Activated T-cell treated with anti-CD3 and anti-CD28 coated beads for 24 hours (primary cell): ENCODE measurements around the gene CD3D.
A peak's percentile ranks its signal among the peaks of the same experiment; 100 is the strongest.

Source experiments
- DNase-seq: peaks from one replicate; pipeline ENCODE4 v3.0.0-alpha.2; 2020; ENCODE audit warnings: low read depth

The CD3D gene

DNA sequence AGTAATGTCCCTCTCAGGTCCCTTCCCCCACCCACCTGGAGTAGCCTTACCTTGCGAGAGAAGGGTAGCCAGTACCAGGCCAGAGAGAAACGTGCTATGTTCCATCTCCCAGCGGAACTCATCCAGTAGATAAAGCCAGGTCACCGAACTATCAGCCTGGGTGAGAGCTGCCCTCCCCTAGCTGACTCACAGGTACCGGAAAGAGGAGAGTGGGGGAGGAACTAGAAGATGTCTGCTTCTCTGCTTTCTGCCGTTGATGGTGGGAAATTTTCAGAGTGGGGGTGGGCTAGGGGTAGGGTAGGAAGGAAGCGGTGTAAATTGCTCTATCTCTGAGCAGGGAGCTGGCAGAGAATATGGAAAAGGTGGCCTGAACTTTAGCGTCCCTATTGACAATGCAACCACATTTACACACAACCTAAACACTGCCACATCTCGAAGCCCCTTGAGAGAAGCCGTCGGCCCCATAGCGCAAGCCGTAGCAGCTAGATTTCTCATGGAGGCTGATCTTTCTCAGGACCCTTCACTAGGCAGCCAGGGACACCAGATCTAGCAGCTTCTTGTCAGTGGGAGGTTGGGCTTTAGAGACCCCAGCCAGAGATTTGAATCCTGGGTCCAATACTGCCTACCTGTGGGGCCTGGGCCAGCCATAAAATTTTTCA lies at the start of gene CD3D:
Gene CD3D (minus strand): TSS at position 203 of the 659 bp plus-strand sequence. CDS start 98 bp downstream, at position 105.
- DNase-seq: peak; percentile 65

DNA sequence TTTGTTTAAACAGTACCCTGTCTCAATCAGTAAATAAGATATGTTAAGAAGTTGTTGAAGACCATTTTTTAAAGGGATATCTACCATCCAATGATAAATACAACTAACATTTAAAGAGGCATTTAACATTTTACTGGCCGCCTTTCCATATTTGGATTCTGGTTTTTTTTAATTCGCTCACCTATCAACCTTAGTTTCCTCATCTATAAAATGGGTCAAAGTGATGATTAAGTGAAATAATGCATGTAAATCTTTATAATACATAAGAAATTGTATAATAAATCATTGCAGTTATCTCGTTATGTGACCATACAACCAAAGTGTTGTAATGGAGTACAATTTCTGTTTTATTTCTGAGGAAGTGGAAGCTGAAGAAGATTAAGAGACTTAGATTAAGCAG lies 41.2 kb upstream of the CD3D start:
- no peak for DNase-seq

- DNase-seq: no peak
Observed at GRCh38 chr11:118382954-118383353, 40.4 kb upstream of the CD3D start.

GRCh38 chr11:118380571-118380970 lies 38.1 kb upstream of the CD3D start:
- no peak for DNase-seq

GRCh38 chr11:118379497-118379896 lies 37.0 kb upstream of the CD3D start:
- DNase-seq: no peak

DNA sequence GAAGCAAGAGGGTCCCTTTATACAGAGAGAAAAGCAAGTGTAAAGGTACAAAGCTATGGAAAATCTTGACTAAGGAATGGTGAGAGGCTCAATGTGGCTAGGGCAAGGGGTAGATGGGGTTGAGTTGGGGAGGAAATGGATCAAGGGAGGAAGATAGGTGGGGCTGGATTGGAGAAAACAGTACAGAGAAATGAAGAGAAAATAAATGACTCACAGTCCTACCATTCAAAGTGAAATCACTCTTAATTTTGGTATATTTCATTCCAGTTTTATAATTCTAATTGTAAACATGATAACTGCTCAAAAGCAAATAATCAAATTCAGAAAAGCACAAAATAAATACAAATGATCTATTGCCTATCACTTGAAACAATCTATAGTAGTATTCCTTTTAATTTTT lies 33.5 kb upstream of the CD3D start:
- no peak for DNase-seq

- DNase-seq: no peak
Observed at GRCh38 chr11:118374729-118375128, 32.2 kb upstream of the CD3D start.

DNA sequence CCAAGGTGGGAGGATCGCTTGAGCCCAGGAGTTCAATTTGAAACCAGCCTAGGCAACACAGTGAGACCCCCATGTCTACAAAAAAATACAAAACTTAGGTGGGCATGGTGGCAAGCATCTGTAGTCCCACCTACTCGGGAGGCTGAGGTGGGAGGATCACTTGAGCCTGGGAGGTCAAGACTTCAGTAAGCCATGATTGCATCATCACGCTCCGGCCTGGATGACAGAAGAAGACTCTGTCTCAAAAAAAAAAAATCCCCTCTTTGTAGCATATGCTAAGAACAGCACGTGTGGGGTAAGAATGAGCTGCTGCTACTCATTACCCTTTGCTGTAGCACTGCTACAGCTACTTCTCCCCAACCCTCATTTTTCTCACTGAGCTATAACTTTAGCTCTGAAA lies 31.4 kb upstream of the CD3D start:
- DNase-seq: no peak

DNA sequence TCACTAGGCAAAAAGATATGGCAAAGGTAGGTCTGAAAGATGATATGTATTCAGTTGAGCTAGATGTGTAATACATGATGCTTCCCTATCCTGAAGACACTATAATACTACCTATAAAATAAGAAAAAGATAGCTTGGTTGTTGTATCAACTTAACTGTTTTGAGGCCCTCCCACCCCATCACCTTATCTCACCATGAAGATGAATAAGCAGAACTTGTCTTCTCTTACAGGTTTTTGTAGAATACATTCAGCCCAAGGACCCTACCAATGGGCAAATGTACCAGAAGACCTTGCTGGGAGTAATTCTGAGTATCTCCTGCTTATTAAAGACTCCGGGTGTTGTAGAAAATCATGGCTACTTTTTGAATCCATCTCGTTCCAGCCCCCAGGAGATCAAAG lies 30.8 kb upstream of the CD3D start:
- no peak for DNase-seq

DNA sequence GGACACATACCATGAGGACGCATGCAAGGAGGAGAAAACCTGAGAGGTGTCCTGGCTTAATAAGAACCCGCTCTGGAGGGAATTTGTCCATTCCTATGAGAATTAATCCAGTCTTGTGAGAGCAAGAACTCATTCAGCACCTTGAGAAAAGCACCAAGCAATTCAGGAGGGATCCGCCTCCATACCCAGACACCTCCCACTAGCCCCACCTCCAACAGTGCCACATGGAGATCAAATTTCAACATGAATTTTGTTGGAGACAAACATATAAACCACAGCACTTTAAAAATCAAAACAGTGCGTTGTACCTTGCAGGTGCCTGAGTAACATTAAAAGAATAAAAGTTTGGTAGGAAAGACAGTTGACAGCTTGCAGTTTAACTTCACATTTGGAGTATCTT lies 28.3 kb upstream of the CD3D start:
- no peak for DNase-seq

- no peak for DNase-seq
Observed at GRCh38 chr11:118366287-118366686, 23.8 kb upstream of the CD3D start.

DNA sequence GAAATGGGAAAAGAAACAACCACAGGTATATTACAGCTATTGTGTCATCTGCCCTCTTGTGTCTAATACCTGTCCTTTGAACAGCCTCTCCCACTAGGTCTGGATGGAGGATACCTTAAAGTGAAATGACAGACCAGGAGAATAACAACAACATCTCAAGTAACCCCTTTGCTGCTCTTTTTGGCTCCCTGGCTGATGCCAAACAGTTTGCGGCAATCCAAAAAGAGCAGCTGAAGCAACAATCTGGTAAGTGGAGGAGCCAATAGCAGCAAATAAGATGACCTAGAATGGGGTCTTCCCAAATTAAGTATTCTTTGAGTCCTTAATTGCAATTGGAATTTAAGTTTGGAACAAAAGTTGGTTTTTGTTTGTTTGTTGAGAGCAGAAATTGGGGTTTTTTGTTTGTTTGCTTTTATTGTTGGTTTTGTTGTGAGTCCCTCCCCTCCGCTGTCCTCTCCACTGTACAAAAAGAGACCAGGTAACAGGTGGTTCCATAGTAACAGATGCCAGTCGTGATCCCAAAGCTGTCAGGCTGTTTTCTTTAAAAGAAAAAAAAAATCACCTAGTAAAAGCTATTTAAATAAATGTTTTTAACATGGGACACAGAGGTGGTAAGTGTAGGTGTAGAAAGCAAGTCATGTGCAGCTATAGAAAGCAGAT lies 22.6 kb upstream of the CD3D start:
- no peak for DNase-seq

DNA sequence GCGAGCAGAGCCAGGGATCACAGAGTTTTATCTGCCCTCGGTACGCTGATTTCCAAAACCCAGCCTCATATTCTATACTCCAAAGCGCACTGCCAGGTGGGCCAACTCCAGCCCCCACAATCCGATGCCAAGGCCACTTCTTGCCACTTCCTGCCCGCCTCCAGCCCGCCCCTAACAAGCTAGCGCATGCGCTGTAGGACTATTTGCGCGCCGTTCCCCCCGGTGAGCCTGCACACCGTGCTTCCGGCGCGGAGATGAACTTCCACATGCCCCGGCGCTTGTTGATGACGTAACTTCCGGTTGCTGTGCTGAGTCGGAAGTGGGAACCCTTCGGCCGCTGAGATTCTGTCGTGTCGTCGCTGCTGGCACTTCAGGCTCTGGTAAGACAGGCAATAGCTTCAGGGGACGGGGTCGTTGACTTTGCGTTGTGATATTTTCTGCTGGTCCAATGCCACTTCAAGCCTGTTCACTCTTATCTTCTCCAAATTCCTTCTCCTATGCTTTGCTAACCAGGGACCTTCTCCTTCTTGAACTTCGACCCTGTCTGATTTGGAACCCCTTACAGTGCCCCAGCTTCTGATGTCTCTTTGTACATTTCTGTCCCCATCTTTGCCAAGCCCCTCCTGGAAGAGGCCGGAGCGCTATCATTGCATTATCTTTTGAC lies 16.9 kb upstream of the CD3D start, which contains the start of gene UBE4A:
Gene UBE4A (plus strand): TSS at position 306 of the 664 bp plus-strand sequence. CDS start 5,481 bp downstream, outside the sequence.
- peak; percentile 98 for DNase-seq

GRCh38 chr11:118358071-118358470 lies 15.6 kb upstream of the CD3D start:
- DNase-seq: no peak

- DNase-seq: no peak
Observed at GRCh38 chr11:118353084-118353710, 10.7 kb upstream of the CD3D start.

DNA sequence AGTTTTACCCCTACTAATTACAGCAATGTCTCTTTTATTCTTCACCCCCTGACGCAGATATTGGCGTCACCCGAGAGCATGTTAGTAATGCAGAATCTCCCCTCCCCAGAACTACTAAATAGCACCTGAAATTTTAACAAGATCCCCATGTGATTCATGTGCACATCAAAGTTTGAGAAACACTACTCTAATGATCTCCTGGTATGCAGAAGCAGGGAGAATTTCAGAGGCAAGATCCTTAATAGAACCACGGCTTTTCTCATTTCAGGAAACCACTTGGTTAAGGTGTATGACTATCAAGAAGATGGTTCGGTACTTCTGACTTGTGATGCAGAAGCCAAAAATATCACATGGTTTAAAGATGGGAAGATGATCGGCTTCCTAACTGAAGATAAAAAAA lies 7.0 kb upstream of the CD3D start:
- no peak for DNase-seq

- peak; percentile 65 for DNase-seq
Observed at GRCh38 chr11:118343981-118344515, 1.5 kb upstream of the CD3D start, which contains the start of gene CD3G. Gene CD3G (plus strand): TSS chr11:118344344. CDS start chr11:118344424, 80 bp downstream.

DNA sequence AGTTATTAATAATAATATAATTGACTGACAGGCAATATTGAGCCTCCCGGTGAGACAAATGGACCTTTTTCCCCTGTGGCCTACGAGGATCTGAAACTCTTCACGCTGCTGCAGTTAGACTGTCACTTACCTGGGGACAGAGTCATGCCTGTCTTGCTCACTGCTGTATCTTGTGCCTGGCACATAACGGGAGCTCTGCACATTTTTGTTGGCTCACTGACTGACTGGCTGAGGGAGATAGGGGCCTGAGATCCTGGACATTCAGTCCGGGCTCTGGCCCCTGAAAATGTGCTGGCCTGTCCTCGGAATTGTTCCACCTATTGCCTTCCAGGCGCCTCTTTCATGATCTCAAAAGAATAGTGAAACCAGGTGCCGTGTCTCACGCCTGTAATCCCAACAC lies 743 bp upstream of the CD3D start:
- no peak for DNase-seq

- no peak for DNase-seq
Observed at GRCh38 chr11:118341815-118342489, 553 bp downstream of the CD3D start.

GRCh38 chr11:118341261-118341660 lies 1.2 kb downstream of the CD3D start:
- no peak for DNase-seq

DNA sequence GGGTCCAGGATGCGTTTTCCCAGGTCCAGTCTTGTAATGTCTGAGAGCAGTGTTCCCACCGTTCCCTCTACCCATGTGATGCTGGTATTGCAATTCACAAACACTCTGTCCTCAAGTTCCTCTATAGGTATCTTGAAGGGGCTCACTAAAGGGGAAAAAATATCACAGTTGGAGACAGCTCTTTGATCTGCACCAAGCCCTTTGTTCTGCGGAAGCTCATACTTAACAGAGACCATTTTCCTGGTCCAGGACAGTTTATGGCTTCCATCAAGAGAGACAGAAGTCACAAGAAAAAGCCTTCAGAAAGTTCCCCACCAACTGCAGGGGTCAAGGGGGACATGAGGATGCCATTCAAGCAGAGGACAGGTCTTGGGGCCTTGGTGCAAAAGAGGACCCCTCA lies 2.1 kb downstream of the CD3D start:
- no peak for DNase-seq
